GM23338 (cell line): Measurements from ENCODE around the gene FNDC3B. TPM values are rescaled to one million over a fixed set of nuclear protein-coding genes. Genes with fewer than 3 reads are reported as not detected.

ENCODE experiments used
- ATAC-seq: fragments of 200-7000 bp; cut with Tn5 transposase; 3 replicates; pipeline ENCODE4 v1.9.1; 2020
- DNase-seq: peaks from one replicate; pipeline ENCODE4 v3.0.0-alpha.2; 2015; ENCODE audit warnings: low spot score
- H2AFZ ChIP-seq: fragments of 200-600 bp; sonication (generic); 2 replicates; pipeline ENCODE4 v1.8.0; 2016; ENCODE audit warnings: antibody characterized with exemption, mild to moderate bottlenecking, moderate library complexity
- H3F3A ChIP-seq: fragments of 200-600 bp; sonication (generic); replicated peaks from 2 replicates; pipeline ENCODE4 v1.8.0; 2017; ENCODE audit warnings: antibody characterized with exemption, mixed run types, low read depth
- H3K27ac ChIP-seq: fragments of 200-600 bp; sonication (generic); 2 replicates; pipeline ENCODE4 v1.6.1; 2016; ENCODE audit warnings: low read depth
- H3K27me3 ChIP-seq: fragments of 200-600 bp; sonication (generic); 2 replicates; pipeline ENCODE4 v1.8.0; 2016; ENCODE audit warnings: mild to moderate bottlenecking, mixed run types, moderate library complexity; ENCODE audit not compliant: insufficient read depth
- H3K36me3 ChIP-seq: fragments of 200-600 bp; sonication (generic); 2 replicates; pipeline ENCODE4 v1.8.0; 2016; ENCODE audit warnings: mild to moderate bottlenecking; ENCODE audit not compliant: insufficient read depth
- H3K4me1 ChIP-seq: fragments of 200-600 bp; sonication (generic); 2 replicates; pipeline ENCODE4 v1.8.0; 2016; ENCODE audit warnings: mild to moderate bottlenecking, moderate library complexity; ENCODE audit not compliant: insufficient read depth
- H3K4me2 ChIP-seq: fragments of 200-600 bp; sonication (generic); 2 replicates; pipeline ENCODE4 v1.7.1; 2017; ENCODE audit warnings: mixed run types
- H3K4me3 ChIP-seq: fragments of 200-600 bp; sonication (generic); 2 replicates; pipeline ENCODE4 v1.6.1; 2016; ENCODE audit warnings: mixed run types
- H3K79me2 ChIP-seq: fragments of 200-600 bp; sonication (generic); replicated peaks from 2 replicates; pipeline ENCODE4 v1.8.0; 2017; ENCODE audit warnings: mild to moderate bottlenecking; ENCODE audit not compliant: insufficient read depth
- H3K9me2 ChIP-seq: fragments of 200-600 bp; sonication (generic); 2 replicates; pipeline ENCODE4 v1.8.0; 2017; ENCODE audit not compliant: insufficient read depth
- H4K20me1 ChIP-seq: fragments of 200-600 bp; sonication (generic); replicated peaks from 2 replicates; pipeline ENCODE4 v1.8.0; 2017; ENCODE audit warnings: mild to moderate bottlenecking; ENCODE audit not compliant: insufficient read depth
- H3K27ac Mint-ChIP-seq: 2 replicates; pipeline ENCODE4 v1.8.0; 2020; ENCODE audit warnings: inconsistent platforms, mild to moderate bottlenecking, moderate library complexity, mixed read lengths
- H3K27me3 Mint-ChIP-seq: 3 replicates; pipeline ENCODE4 v1.8.0; 2022; ENCODE audit warnings: low read depth, mild to moderate bottlenecking, moderate library complexity, mixed read lengths, inconsistent platforms; ENCODE audit not compliant: insufficient read depth, poor library complexity
- H3K36me3 Mint-ChIP-seq: 3 replicates; pipeline ENCODE4 v1.8.0; 2021; ENCODE audit warnings: low read depth, mild to moderate bottlenecking, inconsistent platforms, moderate library complexity, mixed read lengths
- H3K4me1 Mint-ChIP-seq: 3 replicates; pipeline ENCODE4 v1.8.0; 2020; ENCODE audit warnings: mild to moderate bottlenecking, inconsistent platforms, mixed read lengths
- H3K4me3 Mint-ChIP-seq: 3 replicates; pipeline ENCODE4 v1.8.0; 2021; ENCODE audit warnings: moderate library complexity, mild to moderate bottlenecking, inconsistent platforms, mixed read lengths
- H3K9me3 Mint-ChIP-seq: 3 replicates; pipeline ENCODE4 v1.8.0; 2020; ENCODE audit warnings: moderate library complexity, mild to moderate bottlenecking, inconsistent platforms, mixed read lengths
- CREB1 ChIP-seq: fragments of 250-450 bp; sonication (Bioruptor Pico); IDR thresholded peaks from 2 replicates; pipeline ENCODE4 v1.5.0; 2020; ENCODE audit warnings: low read depth, mild to moderate bottlenecking, moderate library complexity
- CTCF ChIP-seq, 2 experiments: fragments of 200-600 bp in 1 of 2; sonication (generic) in 1 of 2; conservative IDR thresholded peaks; 2 replicates each; pipeline versions ENCODE4 v1.5.1 to v1.6.1; 2016 to 2017; ENCODE audit warnings: antibody characterized with exemption in 2 of 2, low read depth in 2 of 2, mild to moderate bottlenecking in 2 of 2, moderate library complexity in 1 of 2
- ETS1 ChIP-seq: IDR thresholded peaks from 2 replicates; pipeline ENCODE4 v1.6.1; 2016; ENCODE audit warnings: antibody characterized with exemption
- EZH2 ChIP-seq: fragments of 200-600 bp; sonication (generic); IDR thresholded peaks from one replicate; pipeline ENCODE4 v1.8.0; 2017; ENCODE audit warnings: antibody characterized with exemption, mild to moderate bottlenecking, low read depth; ENCODE audit not compliant: unreplicated experiment
- EZH2phosphoT487 ChIP-seq: fragments of 200-600 bp; sonication (generic); IDR thresholded peaks from one replicate; pipeline ENCODE4 v1.8.1; 2018; ENCODE audit warnings: antibody characterized with exemption; ENCODE audit not compliant: unreplicated experiment
- JUNB ChIP-seq: IDR thresholded peaks from one replicate; pipeline ENCODE4 v1.6.1; 2016; ENCODE audit warnings: antibody characterized with exemption; ENCODE audit not compliant: unreplicated experiment
- NANOG ChIP-seq: IDR thresholded peaks from 2 replicates; pipeline ENCODE4 v1.6.1; 2016; ENCODE audit warnings: antibody characterized with exemption, borderline replicate concordance
- POLR2AphosphoS5 ChIP-seq: IDR thresholded peaks from 2 replicates; pipeline ENCODE4 v1.6.1; 2016; ENCODE audit warnings: antibody characterized with exemption, low read depth
- REST ChIP-seq: IDR thresholded peaks from one replicate; pipeline ENCODE4 v1.6.1; 2018; ENCODE audit warnings: antibody characterized with exemption; ENCODE audit not compliant: unreplicated experiment
- STAT1 ChIP-seq: IDR thresholded peaks from one replicate; pipeline ENCODE4 v1.6.1; 2016; ENCODE audit warnings: antibody characterized with exemption; ENCODE audit not compliant: unreplicated experiment
- ZNF114 ChIP-seq: fragments of 250-450 bp; sonication (Bioruptor Pico); IDR thresholded peaks from 2 replicates; pipeline ENCODE4 v1.5.0; 2020; ENCODE audit warnings: mild to moderate bottlenecking, moderate library complexity
- ZNF331 ChIP-seq: fragments of 250-450 bp; sonication (Bioruptor Pico); IDR thresholded peaks from 2 replicates; pipeline ENCODE4 v1.5.0; 2020; ENCODE audit warnings: low read depth, mild to moderate bottlenecking, moderate library complexity
- polyA plus RNA-seq: library from polyadenylated mRNA; unstranded; fragments of >200 nt; fragmentation: Nextera tagmentation; extraction: Ambion mirVana; gene quantifications from 2 replicates; pipeline ENCODE4 v1.2.1, GENCODE V29; 2016
- total RNA-seq: library from RNA; depleted of rRNA; stranded (reverse); fragments of >200 nt; shearing (Covaris generic); gene quantifications from 2 replicates; pipeline ENCODE4 v1.2.3, GENCODE V29; 2014

FNDC3B gene
- total and polyA plus RNA-seq, 2 experiments from 2014 or later = 19.1 to 55.4 TPM

GRCh38 chr3:172102123-172102882, 62.9 kb downstream of the FNDC3B start (continued):
- no peak for TF ChIP-seq REST
- no peak for TF ChIP-seq JUNB
- TF ChIP-seq EZH2 = no peak
- no peak for TF ChIP-seq STAT1
- TF ChIP-seq ETS1 = no peak
- no peak for TF ChIP-seq ZNF114 (CRISPR knock-in tag)
- no peak for TF ChIP-seq CTCF (conservative IDR thresholded peaks at IDR 0.05; ENCODE audit: low read depth in 2 of 2)
- no peak for TF ChIP-seq CREB1
- TF ChIP-seq ZNF331 (CRISPR knock-in tag) = no peak
- TF ChIP-seq EZH2phosphoT487 = no peak
- TF ChIP-seq NANOG = no peak

GRCh38 chr3:172102883-172103310, 63.5 kb downstream of the FNDC3B start:
- no peak overlapping the region for H3K4me2 ChIP-seq
- no peaks in the 10 kb centered on the region for H3K9me3 Mint-ChIP-seq
- H3K4me3 Mint-ChIP-seq = no peak overlapping the region
- H3K36me3 Mint-ChIP-seq = no peaks in the 10 kb centered on the region
- peaks cover 89% of the 10 kb centered on the region for H3K4me1 Mint-ChIP-seq
- H3K27me3 ChIP-seq = no peaks in the 10 kb centered on the region
- H2AFZ ChIP-seq = no peak overlapping the region
- no peaks in the 10 kb centered on the region for H3K9me2 ChIP-seq
- H3K79me2 ChIP-seq = peaks cover 93% of the 10 kb centered on the region
- peak overlapping the region; percentile 13; the same call in 1 of the 2 replicates for H3K27ac ChIP-seq
- DNase-seq (no peak), ATAC-seq (no peak)
- peaks cover 8% of the 10 kb centered on the region for H3K27me3 Mint-ChIP-seq
- H3K4me1 ChIP-seq = peaks cover 66% of the 10 kb centered on the region
- H4K20me1 ChIP-seq = no peaks in the 10 kb centered on the region
- H3K36me3 ChIP-seq = no peaks in the 10 kb centered on the region
- no peak overlapping the region for H3K4me3 ChIP-seq
- H3F3A ChIP-seq = no peaks in the 10 kb centered on the region
- H3K27ac Mint-ChIP-seq = peak overlapping the region; percentile 64
- no peak for TF ChIP-seq POLR2AphosphoS5
- no peak for TF ChIP-seq CREB1
- TF ChIP-seq JUNB = no peak
- no peak for TF ChIP-seq STAT1
- no peak for TF ChIP-seq REST
- no peak for TF ChIP-seq CTCF (conservative IDR thresholded peaks at IDR 0.05; ENCODE audit: low read depth in 2 of 2)
- no peak for TF ChIP-seq ETS1
- TF ChIP-seq ZNF114 (CRISPR knock-in tag) = no peak
- no peak for TF ChIP-seq EZH2
- TF ChIP-seq ZNF331 (CRISPR knock-in tag) = no peak
